Panc1 (cell line): ENCODE results near the gene TAF1A. TPM values are rescaled to one million over a fixed set of nuclear protein-coding genes. Genes with fewer than 3 reads are reported as not detected.

Experiments used
- ATAC-seq: fragments of 200-7000 bp; cut with Tn5 transposase; 2 replicates; pipeline ENCODE4 v1.9.1; 2020; ENCODE audit warnings: mild to moderate bottlenecking, moderate library complexity
- BruUV-seq: library from RNA; stranded (reverse); fragments of 400-500 nt; replicated peaks from 2 replicates; lab custom pipeline; 2021; lab: Mats Ljungman, UMichigan
- CTCF ChIA-PET: fragments of 300-600 bp; sonication (Branson Sonifier 250); formaldehyde crosslinking; loops from one replicate; lab custom pipeline; 2022; ENCODE audit warnings: antibody characterized with exemption; lab: Charles Lee
- POLR2A ChIA-PET: fragments of 300-600 bp; sonication (Branson Sonifier 250); formaldehyde crosslinking; loops from one replicate; lab custom pipeline; 2022; ENCODE audit warnings: antibody characterized with exemption; lab: Charles Lee
- DNase-seq: peaks from one replicate; pipeline ENCODE4 v3.0.0-alpha.2; 2010; ENCODE audit warnings: low read depth, low spot score
- H3K27ac ChIP-seq: 2 replicates; pipeline ENCODE4 v1.5.1; 2011; ENCODE audit warnings: mild to moderate bottlenecking, low read length, inconsistent platforms
- H3K27me3 ChIP-seq: fragments of 200-500 bp; sonication (Bioruptor generic); 2 replicates; pipeline ENCODE4 v1.6.0; 2014; ENCODE audit warnings: low read length, inconsistent platforms; ENCODE audit not compliant: control insufficient read depth, insufficient read depth
- H3K36me3 ChIP-seq: fragments of 200-500 bp; sonication (Bioruptor generic); 2 replicates; pipeline ENCODE4 v1.5.1; 2014; ENCODE audit warnings: inconsistent platforms, mild to moderate bottlenecking, low read length, moderate library complexity; ENCODE audit not compliant: control insufficient read depth, insufficient read depth
- H3K4me1 ChIP-seq: 2 replicates; pipeline ENCODE4 v1.5.1; 2011; ENCODE audit warnings: inconsistent platforms, mild to moderate bottlenecking, low read length, moderate library complexity; ENCODE audit not compliant: control insufficient read depth, insufficient read depth
- H3K4me3 ChIP-seq, 2 experiments: 2 replicates each; pipeline ENCODE4 v1.5.1; 2011 to 2012; ENCODE audit warnings: low read depth in 2 of 2, low read length in 2 of 2, mild to moderate bottlenecking in 2 of 2, inconsistent platforms in 1 of 2, moderate library complexity in 1 of 2
- H3K9me3 ChIP-seq: fragments of 200-500 bp; sonication (Bioruptor generic); 2 replicates; pipeline ENCODE4 v1.5.1; 2014; ENCODE audit warnings: low read depth, mild to moderate bottlenecking, inconsistent platforms, low read length, moderate library complexity; ENCODE audit not compliant: control insufficient read depth, insufficient read depth
- POLR2AphosphoS5 ChIP-seq: IDR thresholded peaks from 2 replicates; pipeline ENCODE4 v1.6.1; 2012; ENCODE audit warnings: mild to moderate bottlenecking, low read depth, low read length, moderate library complexity
- REST ChIP-seq, 2 experiments: IDR thresholded peaks; 2 replicates each; pipeline ENCODE4 v1.6.1; 2011 to 2012; ENCODE audit warnings: low read depth in 2 of 2, control low read depth in 1 of 2, low read length in 1 of 2, mild to moderate bottlenecking in 1 of 2, moderate library complexity in 1 of 2; ENCODE audit not compliant: insufficient read depth in 1 of 2
- SIN3A ChIP-seq: IDR thresholded peaks from 2 replicates; pipeline ENCODE4 v1.6.1; 2012; ENCODE audit warnings: low read depth, mild to moderate bottlenecking, low read length, moderate library complexity, borderline replicate concordance; ENCODE audit not compliant: insufficient read depth
- TCF7L2 ChIP-seq: IDR thresholded peaks from 2 replicates; pipeline ENCODE4 v1.6.1; 2011; ENCODE audit warnings: mild to moderate bottlenecking, low read depth, low read length, inconsistent platforms
- in situ Hi-C: cut with HindIII; loops from 2 replicates; pipeline ENCODE4 v1.10.0; 2016; ENCODE audit warnings: low sequenced_read_pairs, low pct_unique_long_range_greater_than_20kb
- intact Hi-C: fragments of 100-400 bp; cut with micrococcal nuclease; formaldehyde crosslinking; loops from one replicate; pipeline ENCODE4 v1.10.0; 2022; ENCODE audit not compliant: unreplicated experiment
- total RNA-seq: library from RNA; stranded (reverse); gene quantifications from one replicate; pipeline ENCODE4 v1.2.1, GENCODE V29; 2021; ENCODE audit not compliant: unreplicated experiment
- TF ChIP-seq, protein P1 (sequence below): fragments of 450-650 bp; IDR thresholded peaks from 2 replicates; pipeline ENCODE4 v1.5.1; 2017; ENCODE audit warnings: mild to moderate bottlenecking

TAF1A gene
- total RNA-seq, 1 experiment from 2014 or later = 11.6 TPM

DNA sequence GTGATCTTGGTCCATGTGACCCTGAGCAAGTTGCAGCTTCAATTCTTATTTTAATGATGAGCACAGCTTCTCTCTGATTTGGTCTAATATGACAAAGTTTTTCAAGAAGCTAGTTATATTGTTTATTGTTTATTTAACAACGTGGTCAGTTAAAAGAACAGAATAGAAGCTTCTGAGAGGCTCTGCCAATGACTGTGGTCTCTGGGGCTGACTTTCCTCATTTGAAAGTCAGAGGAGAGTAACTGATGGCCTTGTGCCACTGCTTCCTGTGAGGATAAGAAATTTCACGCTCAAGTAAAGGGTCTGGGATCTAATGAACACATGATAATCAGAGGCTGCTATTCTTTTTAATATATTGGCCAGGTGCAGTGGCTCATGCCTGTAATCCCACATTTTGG lies 49.1 kb downstream of the TAF1A start:
- Histone ChIP-seq H3K27me3 (no peaks in the 10 kb centered on the region), H3K4me1 (peaks cover 9% of the 10 kb centered on the region), H3K27ac (0 out of 2 replicates have a peak overlapping the region, but pooled peaks have one; percentile 12), H3K4me3 (no peak overlapping the region), H3K9me3 (no peaks in the 10 kb centered on the region), H3K36me3 (no peaks in the 10 kb centered on the region)
- in situ Hi-C loops = no loop called here
- DNase-seq (no peak), ATAC-seq (no peak)
- POLR2A ChIA-PET = no interaction called here
- intact Hi-C loops = no loop called here
- CTCF ChIA-PET = no interaction called here
- TF ChIP-seq, protein P1, sequence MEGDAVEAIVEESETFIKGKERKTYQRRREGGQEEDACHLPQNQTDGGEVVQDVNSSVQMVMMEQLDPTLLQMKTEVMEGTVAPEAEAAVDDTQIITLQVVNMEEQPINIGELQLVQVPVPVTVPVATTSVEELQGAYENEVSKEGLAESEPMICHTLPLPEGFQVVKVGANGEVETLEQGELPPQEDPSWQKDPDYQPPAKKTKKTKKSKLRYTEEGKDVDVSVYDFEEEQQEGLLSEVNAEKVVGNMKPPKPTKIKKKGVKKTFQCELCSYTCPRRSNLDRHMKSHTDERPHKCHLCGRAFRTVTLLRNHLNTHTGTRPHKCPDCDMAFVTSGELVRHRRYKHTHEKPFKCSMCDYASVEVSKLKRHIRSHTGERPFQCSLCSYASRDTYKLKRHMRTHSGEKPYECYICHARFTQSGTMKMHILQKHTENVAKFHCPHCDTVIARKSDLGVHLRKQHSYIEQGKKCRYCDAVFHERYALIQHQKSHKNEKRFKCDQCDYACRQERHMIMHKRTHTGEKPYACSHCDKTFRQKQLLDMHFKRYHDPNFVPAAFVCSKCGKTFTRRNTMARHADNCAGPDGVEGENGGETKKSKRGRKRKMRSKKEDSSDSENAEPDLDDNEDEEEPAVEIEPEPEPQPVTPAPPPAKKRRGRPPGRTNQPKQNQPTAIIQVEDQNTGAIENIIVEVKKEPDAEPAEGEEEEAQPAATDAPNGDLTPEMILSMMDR = no peak
- TF ChIP-seq POLR2AphosphoS5 (no peak), TCF7L2 (no peak), SIN3A (no peak)
- no TSS peak for BruUV-seq

GRCh38 chr1:222539951-222540597 lies 49.7 kb downstream of the TAF1A start:
- Histone ChIP-seq H3K27me3 (no peaks in the 10 kb centered on the region), H3K36me3 (no peaks in the 10 kb centered on the region), H3K4me1 (peaks cover 4% of the 10 kb centered on the region), H3K27ac (no peak overlapping the region), H3K9me3 (no peaks in the 10 kb centered on the region), H3K4me3 (no peak overlapping the region)
- no peak for DNase-seq
- ATAC-seq = no peak
- BruUV-seq = no TSS peak
- TF ChIP-seq, protein P1 = no peak
- no peak for TF ChIP-seq POLR2AphosphoS5
- no peak for TF ChIP-seq TCF7L2
- TF ChIP-seq REST (IDR thresholded peaks at IDR 0.05; ENCODE audit: insufficient read depth in 1 of 2, low read depth in 2 of 2, low read length in 1 of 2) = no peak
- no peak for TF ChIP-seq SIN3A
- in situ Hi-C loops (no loop called here), intact Hi-C loops (no loop called here)
- CTCF ChIA-PET = no interaction called here
- POLR2A ChIA-PET = no interaction called here
